ENCODE measurements around the gene ASTN2. TPM values are rescaled to one million over a fixed set of nuclear protein-coding genes. Genes with fewer than 3 reads are reported as not detected.
A peak's percentile ranks its signal among the peaks of the same experiment; 100 is the strongest.

ASTN2 gene
- polyA plus RNA-seq, 2 of the 4 experiments (the other 2 are of a cell fraction) = 5.8 to 11.6 TPM

DNA sequence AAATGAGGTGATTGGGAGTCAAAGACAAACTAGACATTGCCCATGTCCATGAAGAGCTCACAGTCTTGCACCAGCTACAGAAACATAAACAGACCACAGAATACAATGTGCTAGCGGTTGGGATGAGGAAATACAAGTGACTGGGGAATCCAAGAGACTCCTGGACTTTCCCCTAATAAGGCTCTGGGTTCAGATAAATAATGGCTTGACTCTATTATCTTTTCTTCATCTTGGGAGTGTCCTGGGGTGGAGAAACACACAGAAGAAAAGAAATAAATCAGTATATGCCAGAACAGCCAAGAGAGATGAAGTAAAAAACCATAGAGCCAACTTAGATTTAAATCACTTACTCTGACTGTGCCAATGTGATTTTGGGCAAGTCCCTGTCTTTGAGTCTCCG, 1033.5 kb downstream of the ASTN2 start:
- Histone ChIP-seq H3K4me1 (peaks cover 76% of the 10 kb centered on the region), H3K9me3 (no peaks in the 10 kb centered on the region), H3K27ac (peak overlapping the region in 1 of 2 experiments; percentile 9; a peak in 2 of 6 replicates), H3K4me3 (no peak overlapping the region), H3K4me2 (no peak overlapping the region)
- 81% methylated on average over 2 of the region's 2 CpGs for WGBS (ENCODE audit: missing lambda C conversion rate)
- CTCF ChIA-PET = interaction anchor here (1.9 kb wide), 1 partner anchor 10 kb away, joined by 5 read pairs; no protein-coding TSS in a partner anchor
- FAIRE-seq (no peak), ATAC-seq (no peak), DNase-seq (ENCODE audit: low read depth in 1 of 2, low spot score in 1 of 2) (no peak)
- TF ChIP-seq JUN (IDR thresholded peaks at IDR 0.05) (0 out of 5 replicates have a peak, but pooled peaks of 1 of the 2 experiments have one; percentile 23), HOXB13 (CRISPR knock-in tag; IDR thresholded peaks at IDR 0.05; ENCODE audit: low read depth) (no peak)
- POLR2A ChIA-PET = no interaction called here

GRCh38 chr9:116380496-116380995, 1034.3 kb downstream of the ASTN2 start:
- H3K4me2 ChIP-seq = no peak overlapping the region
- peaks cover 77% of the 10 kb centered on the region for H3K4me1 ChIP-seq
- H3K9me3 ChIP-seq = no peaks in the 10 kb centered on the region
- ChIA-PET CTCF (interaction anchor here (1.0 kb wide), 1 partner anchor 266 kb away, joined by 3 read pairs; no protein-coding TSS in a partner anchor), POLR2A (no interaction called here)
- H3K27ac ChIP-seq = peak overlapping the region in 1 of 2 experiments; percentile 9; a peak in 1 of 6 replicates
- ATAC-seq (no peak), DNase-seq (ENCODE audit: low read depth in 1 of 2, low spot score in 1 of 2) (no peak), FAIRE-seq (no peak)
- no peak overlapping the region for H3K4me3 ChIP-seq
- TF ChIP-seq EHMT2 (IDR thresholded peaks at IDR 0.05; ENCODE audit: low read depth) = no peak
- TF ChIP-seq NR3C1 (IDR thresholded peaks at IDR 0.05) = no peak
- TF ChIP-seq SMC3 (IDR thresholded peaks at IDR 0.05) = no peak
- no peak for TF ChIP-seq RCOR1 (IDR thresholded peaks at IDR 0.05; ENCODE audit: low read depth, low read length)
- TF ChIP-seq, protein P1, sequence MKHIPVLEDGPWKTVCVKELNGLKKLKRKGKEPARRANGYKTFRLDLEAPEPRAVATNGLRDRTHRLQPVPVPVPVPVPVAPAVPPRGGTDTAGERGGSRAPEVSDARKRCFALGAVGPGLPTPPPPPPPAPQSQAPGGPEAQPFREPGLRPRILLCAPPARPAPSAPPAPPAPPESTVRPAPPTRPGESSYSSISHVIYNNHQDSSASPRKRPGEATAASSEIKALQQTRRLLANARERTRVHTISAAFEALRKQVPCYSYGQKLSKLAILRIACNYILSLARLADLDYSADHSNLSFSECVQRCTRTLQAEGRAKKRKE (CRISPR knock-in tag; IDR thresholded peaks at IDR 0.05; ENCODE audit: low read depth) = no peak
- no peak for TF ChIP-seq EHF (CRISPR knock-in tag; IDR thresholded peaks at IDR 0.05)
- TF ChIP-seq, protein P2, sequence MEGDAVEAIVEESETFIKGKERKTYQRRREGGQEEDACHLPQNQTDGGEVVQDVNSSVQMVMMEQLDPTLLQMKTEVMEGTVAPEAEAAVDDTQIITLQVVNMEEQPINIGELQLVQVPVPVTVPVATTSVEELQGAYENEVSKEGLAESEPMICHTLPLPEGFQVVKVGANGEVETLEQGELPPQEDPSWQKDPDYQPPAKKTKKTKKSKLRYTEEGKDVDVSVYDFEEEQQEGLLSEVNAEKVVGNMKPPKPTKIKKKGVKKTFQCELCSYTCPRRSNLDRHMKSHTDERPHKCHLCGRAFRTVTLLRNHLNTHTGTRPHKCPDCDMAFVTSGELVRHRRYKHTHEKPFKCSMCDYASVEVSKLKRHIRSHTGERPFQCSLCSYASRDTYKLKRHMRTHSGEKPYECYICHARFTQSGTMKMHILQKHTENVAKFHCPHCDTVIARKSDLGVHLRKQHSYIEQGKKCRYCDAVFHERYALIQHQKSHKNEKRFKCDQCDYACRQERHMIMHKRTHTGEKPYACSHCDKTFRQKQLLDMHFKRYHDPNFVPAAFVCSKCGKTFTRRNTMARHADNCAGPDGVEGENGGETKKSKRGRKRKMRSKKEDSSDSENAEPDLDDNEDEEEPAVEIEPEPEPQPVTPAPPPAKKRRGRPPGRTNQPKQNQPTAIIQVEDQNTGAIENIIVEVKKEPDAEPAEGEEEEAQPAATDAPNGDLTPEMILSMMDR (IDR thresholded peaks at IDR 0.05) = no peak
- TF ChIP-seq TFCP2L1 (CRISPR knock-in tag; IDR thresholded peaks at IDR 0.05) = no peak
- TF ChIP-seq MAFK (IDR thresholded peaks at IDR 0.05; ENCODE audit: partially characterized antibody) = no peak
- no peak for TF ChIP-seq FOSL2 (IDR thresholded peaks at IDR 0.05)
- no peak for TF ChIP-seq FOSL2 (CRISPR knock-in tag; IDR thresholded peaks at IDR 0.05)
- no peak for TF ChIP-seq MYC (IDR thresholded peaks at IDR 0.05; ENCODE audit: borderline replicate concordance, low read length)

GRCh38 chr9:116379821-116380220, 1035.0 kb downstream of the ASTN2 start:
- FAIRE-seq (no peak), DNase-seq (ENCODE audit: low read depth in 1 of 2, low spot score in 1 of 2) (no peak), ATAC-seq (no peak)
- WGBS (ENCODE audit: missing lambda C conversion rate) = 90% methylated on average over 2 of the region's 2 CpGs
- Histone ChIP-seq H3K4me3 (no peak overlapping the region), H3K4me1 (peaks cover 81% of the 10 kb centered on the region), H3K4me2 (no peak overlapping the region), H3K9me3 (no peaks in the 10 kb centered on the region), H3K27ac (no peak overlapping the region)
- ChIA-PET POLR2A (no interaction called here), CTCF (interaction anchor here (1.0 to 1.6 kb wide), 4 partner anchors 177 to 786 kb away, joined by 3 to 4 read pairs (median 4); no protein-coding TSS in a partner anchor)
- TF ChIP-seq RAD21 (conservative IDR thresholded peaks at IDR 0.05 in 1 of 2, IDR thresholded peaks at IDR 0.05 in 1 of 2) (no peak), ZFP36 (IDR thresholded peaks at IDR 0.05; ENCODE audit: borderline replicate concordance, partially characterized antibody) (no peak), RARB (CRISPR knock-in tag; IDR thresholded peaks at IDR 0.05) (no peak), EHF (CRISPR knock-in tag; IDR thresholded peaks at IDR 0.05) (no peak), RCOR1 (IDR thresholded peaks at IDR 0.05; ENCODE audit: low read depth, low read length) (no peak), BCL3 (IDR thresholded peaks at IDR 0.05) (no peak), ZSCAN20 (CRISPR knock-in tag; IDR thresholded peaks at IDR 0.05) (no peak), RNF2 (IDR thresholded peaks at IDR 0.05; ENCODE audit: borderline replicate concordance, low read depth) (no peak), EHMT2 (IDR thresholded peaks at IDR 0.05; ENCODE audit: low read depth) (no peak), CEBPB (IDR thresholded peaks at IDR 0.05) (no peak)
- TF ChIP-seq, protein P3, sequence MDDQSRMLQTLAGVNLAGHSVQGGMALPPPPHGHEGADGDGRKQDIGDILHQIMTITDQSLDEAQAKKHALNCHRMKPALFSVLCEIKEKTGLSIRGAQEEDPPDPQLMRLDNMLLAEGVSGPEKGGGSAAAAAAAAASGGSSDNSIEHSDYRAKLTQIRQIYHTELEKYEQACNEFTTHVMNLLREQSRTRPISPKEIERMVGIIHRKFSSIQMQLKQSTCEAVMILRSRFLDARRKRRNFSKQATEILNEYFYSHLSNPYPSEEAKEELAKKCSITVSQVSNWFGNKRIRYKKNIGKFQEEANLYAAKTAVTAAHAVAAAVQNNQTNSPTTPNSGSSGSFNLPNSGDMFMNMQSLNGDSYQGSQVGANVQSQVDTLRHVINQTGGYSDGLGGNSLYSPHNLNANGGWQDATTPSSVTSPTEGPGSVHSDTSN (IDR thresholded peaks at IDR 0.05) = no peak
- TF ChIP-seq, protein P4, sequence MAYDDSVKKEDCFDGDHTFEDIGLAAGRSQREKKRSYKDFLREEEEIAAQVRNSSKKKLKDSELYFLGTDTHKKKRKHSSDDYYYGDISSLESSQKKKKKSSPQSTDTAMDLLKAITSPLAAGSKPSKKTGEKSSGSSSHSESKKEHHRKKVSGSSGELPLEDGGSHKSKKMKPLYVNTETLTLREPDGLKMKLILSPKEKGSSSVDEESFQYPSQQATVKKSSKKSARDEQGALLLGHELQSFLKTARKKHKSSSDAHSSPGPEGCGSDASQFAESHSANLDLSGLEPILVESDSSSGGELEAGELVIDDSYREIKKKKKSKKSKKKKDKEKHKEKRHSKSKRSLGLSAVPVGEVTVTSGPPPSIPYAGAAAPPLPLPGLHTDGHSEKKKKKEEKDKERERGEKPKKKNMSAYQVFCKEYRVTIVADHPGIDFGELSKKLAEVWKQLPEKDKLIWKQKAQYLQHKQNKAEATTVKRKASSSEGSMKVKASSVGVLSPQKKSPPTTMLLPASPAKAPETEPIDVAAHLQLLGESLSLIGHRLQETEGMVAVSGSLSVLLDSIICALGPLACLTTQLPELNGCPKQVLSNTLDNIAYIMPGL (CRISPR knock-in tag; IDR thresholded peaks at IDR 0.05; ENCODE audit: borderline replicate concordance) = no peak
- TF ChIP-seq, protein P2 (IDR thresholded peaks at IDR 0.05) = no peak
